Sigmoid colon (tissue), 4 donors: ENCODE measurements around the gene STXBP4.

ENCODE experiments used
- EP300 ChIP-seq, 4 donors: sonication (generic); formaldehyde crosslinking; IDR thresholded peaks; one replicate each; pipeline ENCODE4 v1.6.1; 2017; ENCODE audit warnings: antibody characterized with exemption in 4 of 4
- POLR2AphosphoS5 ChIP-seq, 4 donors: sonication (generic); formaldehyde crosslinking; IDR thresholded peaks; one replicate each; pipeline ENCODE4 v1.6.1; 2017; ENCODE audit warnings: antibody characterized with exemption in 4 of 4
- TF ChIP-seq, protein P1 (sequence below), 4 experiments: fragments of 450-650 bp in 3 of 4; fragments of 200-600 bp in 1 of 4; IDR thresholded peaks; one replicate each; pipeline ENCODE4 v1.5.1; 2016 to 2019; ENCODE audit warnings: antibody characterized with exemption in 4 of 4, mild to moderate bottlenecking in 3 of 4, moderate library complexity in 2 of 4

DNA sequence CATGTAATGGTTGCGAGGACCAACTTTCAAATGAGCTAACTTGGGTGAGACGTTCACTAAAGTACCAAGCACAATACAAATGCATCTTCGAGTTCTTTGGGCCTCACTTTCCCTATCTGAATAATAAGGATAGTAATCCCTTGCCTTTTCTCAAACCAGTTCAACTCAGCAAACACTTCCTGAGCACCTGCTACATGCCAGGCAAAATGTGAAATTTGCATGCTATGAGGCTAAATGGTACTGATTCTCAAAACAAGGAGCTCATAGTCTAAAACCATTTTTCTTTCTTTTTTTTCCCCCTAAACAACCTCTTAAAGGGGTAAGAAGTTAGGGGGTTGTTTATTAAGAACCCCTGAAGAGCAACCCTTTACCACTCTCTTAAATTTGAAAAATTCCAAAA, 194.8 kb downstream of the STXBP4 start:
- TF ChIP-seq, protein P1, sequence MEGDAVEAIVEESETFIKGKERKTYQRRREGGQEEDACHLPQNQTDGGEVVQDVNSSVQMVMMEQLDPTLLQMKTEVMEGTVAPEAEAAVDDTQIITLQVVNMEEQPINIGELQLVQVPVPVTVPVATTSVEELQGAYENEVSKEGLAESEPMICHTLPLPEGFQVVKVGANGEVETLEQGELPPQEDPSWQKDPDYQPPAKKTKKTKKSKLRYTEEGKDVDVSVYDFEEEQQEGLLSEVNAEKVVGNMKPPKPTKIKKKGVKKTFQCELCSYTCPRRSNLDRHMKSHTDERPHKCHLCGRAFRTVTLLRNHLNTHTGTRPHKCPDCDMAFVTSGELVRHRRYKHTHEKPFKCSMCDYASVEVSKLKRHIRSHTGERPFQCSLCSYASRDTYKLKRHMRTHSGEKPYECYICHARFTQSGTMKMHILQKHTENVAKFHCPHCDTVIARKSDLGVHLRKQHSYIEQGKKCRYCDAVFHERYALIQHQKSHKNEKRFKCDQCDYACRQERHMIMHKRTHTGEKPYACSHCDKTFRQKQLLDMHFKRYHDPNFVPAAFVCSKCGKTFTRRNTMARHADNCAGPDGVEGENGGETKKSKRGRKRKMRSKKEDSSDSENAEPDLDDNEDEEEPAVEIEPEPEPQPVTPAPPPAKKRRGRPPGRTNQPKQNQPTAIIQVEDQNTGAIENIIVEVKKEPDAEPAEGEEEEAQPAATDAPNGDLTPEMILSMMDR (IDR thresholded peaks at IDR 0.05) = no peak
- TF ChIP-seq POLR2AphosphoS5 (IDR thresholded peaks at IDR 0.05) (no peak), EP300 (IDR thresholded peaks at IDR 0.05) (no peak)
